Adrenal gland (tissue), 12 donors: ENCODE measurements around the gene HES5. TPM values are rescaled to one million over a fixed set of nuclear protein-coding genes. Genes with fewer than 3 reads are reported as not detected.
A peak's percentile ranks its signal among the peaks of the same experiment; 100 is the strongest.

Experiments used
- DNase-seq, 7 donors: peaks; one replicate each; pipeline ENCODE4 v3.0.0-alpha.2; 2019 to 2020
- H3K27ac ChIP-seq, 5 donors: fragments of 200-600 bp; sonication (generic) in 4 of 5; 1 replicate in 3 of 5; 2 replicates in 2 of 5; pipeline versions ENCODE4 v1.5.1 to v1.8.0; 2016 to 2020; ENCODE audit warnings: mild to moderate bottlenecking in 1 of 5
- H3K27me3 ChIP-seq: fragments of 200-600 bp; 2 replicates; pipeline ENCODE4 v1.8.0; 2021
- H3K36me3 ChIP-seq, 2 donors: fragments of 200-600 bp; replicated peaks in 1 of 2; 1 replicate in 1 of 2; 2 replicates in 1 of 2; pipeline versions ENCODE4 v1.5.1 to v1.8.0; 2018 to 2022
- H3K4me1 ChIP-seq, 2 donors: fragments of 200-600 bp; replicated peaks in 1 of 2; 1 replicate in 1 of 2; 2 replicates in 1 of 2; pipeline versions ENCODE4 v1.5.1 to v1.8.0; 2018 to 2021
- H3K4me3 ChIP-seq, 4 donors: fragments of 200-600 bp; sonication (generic) in 3 of 4; one replicate each; pipeline ENCODE4 v1.5.1; 2016 to 2018
- H3K9me3 ChIP-seq, 3 donors: fragments of 200-600 bp; sonication (generic) in 1 of 3; replicated peaks in 1 of 3; 1 replicate in 2 of 3; 2 replicates in 1 of 3; pipeline versions ENCODE4 v1.5.1 to v1.8.0; 2016 to 2021
- CTCF ChIP-seq, 6 experiments: fragments of 450-650 bp in 4 of 6; fragments of 200-600 bp in 2 of 6; sonication (generic) in 1 of 6; IDR thresholded peaks; 1 replicate in 5 of 6; 2 replicates in 1 of 6; pipeline versions ENCODE4 v1.5.1 to v1.8.0; 2016 to 2021; ENCODE audit warnings: antibody characterized with exemption in 6 of 6, mild to moderate bottlenecking in 2 of 6, moderate library complexity in 1 of 6
- POLR2A ChIP-seq, 2 donors: fragments of 450-650 bp; IDR thresholded peaks; one replicate each; pipeline ENCODE4 v1.6.1; 2017; ENCODE audit warnings: antibody characterized with exemption in 2 of 2, mild to moderate bottlenecking in 2 of 2, moderate library complexity in 1 of 2
- whole genome bisulfite sequencing, 4 donors: extraction: QIAGEN DNeasy Blood & Tissue Kit in 2 of 4; methylation state at CpG; one replicate each; pipeline versions ENCODE4 v1.1.5 to v1.1.7; 2013 to 2017; 5-methylcytosine and 5-hydroxymethylcytosine counted together
- intact Hi-C, 2 donors: fragments of 100-400 bp; cut with DNase I; formaldehyde crosslinking; loops; one replicate each; pipeline versions ENCODE4 v1.14.1 to v1.15.0; 2022 to 2023
- polyA plus RNA-seq, 3 donors: library from polyadenylated mRNA; stranded (reverse); fragments of 200-250 nt in 2 of 3; fragments of 350-450 nt in 1 of 3; fragmentation: Illumina TruSeq in 1 of 3; extraction: RNeasy Lipid Tissue Mini Kit (QIAGEN cat#74804) in 1 of 3; gene quantifications; one replicate each; pipeline ENCODE4 v1.2.3, GENCODE V29; 2013 to 2014
- total RNA-seq, 9 donors: library from RNA; depleted of rRNA in 4 of 9; stranded (reverse); fragments of >200 nt in 4 of 9; fragments of 120-200 nt in 1 of 9; fragmentation: NEBNext Ultra II Directional in 1 of 9; extraction: Animal tissue kit (Norgen Biotek cat#: 25700) in 1 of 9; gene quantifications; one replicate each; pipeline versions ENCODE4 v1.1.0 to v1.2.4, GENCODE V29; 2013 to 2023
- donor health status: healthy with polysubstance abuse.
- donor health status: Bipolar disorder and iron deficiency.
- donor health status: DM: yes; HTN: yes; CAD: no.
- donor health status: DM: no; HTN: no; CAD: no.
- donor health status: DM: no; HTN: no; CAD: no.
- donor health status: DM: yes; HTN: yes; CAD: no.

HES5 gene
- total and polyA plus RNA-seq, 12 donors, result 0.28 TPM; not detected in 11

GRCh38 chr1:2542246-2542915 is 12.3 kb upstream of the HES5 start:
- intact Hi-C loops, result loop anchor here in 1 of 2 donors (10.0 kb wide), 1 partner anchor 348 kb away; the partner anchor contains the start of gene FAAP20
- H3K27me3 ChIP-seq, result peaks cover 8% of the 10 kb centered on the region

GRCh38 chr1:2541619-2542245 is 11.7 kb upstream of the HES5 start:
- peak; percentile 70 to 92 (median 83) for DNase-seq
- H3K27ac ChIP-seq, result no peak overlapping the region
- peaks cover 8% of the 10 kb centered on the region for H3K27me3 ChIP-seq
- no peaks in the 10 kb centered on the region for H3K9me3 ChIP-seq
- 56 to 70% (median 64%) methylated on average over 13 to 25 of the region's 25 CpGs for WGBS, 4 donors
- no peaks in the 10 kb centered on the region for H3K36me3 ChIP-seq
- H3K4me3 ChIP-seq, result no peak overlapping the region
- peaks cover 17 to 22% of the 10 kb centered on the region in 2 donors for H3K4me1 ChIP-seq
- intact Hi-C loops, result loop anchor here in 1 of 2 donors (10.0 kb wide), 1 partner anchor 347 kb away; the partner anchor contains the start of gene FAAP20
- TF ChIP-seq POLR2A (IDR thresholded peaks at IDR 0.05) (no peak), CTCF (IDR thresholded peaks at IDR 0.05) (no peak)

More at GRCh38 chr1:2542246-2542915, 12.3 kb upstream of the HES5 start:
- WGBS, 4 donors, result 60 to 90% (median 86%) methylated on average over 3 to 11 of the region's 11 CpGs
- DNase-seq, result peak in 1 of 7 donors; percentile 34
- TF ChIP-seq CTCF (IDR thresholded peaks at IDR 0.05) (no peak), POLR2A (IDR thresholded peaks at IDR 0.05) (no peak)
- Histone ChIP-seq H3K4me1 (peaks cover 24 to 29% of the 10 kb centered on the region in 2 donors), H3K9me3 (no peaks in the 10 kb centered on the region), H3K4me3 (no peak overlapping the region), H3K27ac (no peak overlapping the region), H3K36me3 (no peaks in the 10 kb centered on the region)

- Histone ChIP-seq H3K9me3 (no peaks in the 10 kb centered on the region), H3K27me3 (peaks cover 8% of the 10 kb centered on the region), H3K36me3 (no peaks in the 10 kb centered on the region), H3K4me1 (peaks cover 12 to 16% of the 10 kb centered on the region in 2 donors), H3K27ac (no peak overlapping the region), H3K4me3 (no peak overlapping the region)
- no peak for TF ChIP-seq POLR2A (IDR thresholded peaks at IDR 0.05)
- intact Hi-C loops, result loop anchor here in 1 of 2 donors (10.0 kb wide), 1 partner anchor 346 kb away; the partner anchor contains the start of gene FAAP20
- WGBS, 4 donors, result 14 to 69% (median 33%) methylated on average over 6 to 39 of the region's 39 CpGs
- no peak for DNase-seq
Measured at GRCh38 chr1:2540816-2541492, 10.9 kb upstream of the HES5 start.

GRCh38 chr1:2539312-2539907 is 9.3 kb upstream of the HES5 start:
- Histone ChIP-seq H3K9me3 (no peaks in the 10 kb centered on the region), H3K27me3 (peaks cover 11% of the 10 kb centered on the region), H3K4me3 (no peak overlapping the region), H3K27ac (no peak overlapping the region), H3K36me3 (no peaks in the 10 kb centered on the region), H3K4me1 (peaks cover 0 to under 1% of the 10 kb centered on the region in 2 donors)
- 73 to 100% (median 92%) methylated on average over 1 to 12 of the region's 12 CpGs for WGBS, 4 donors
- no peak for DNase-seq
- intact Hi-C loops, result no loop called here
- TF ChIP-seq CTCF (IDR thresholded peaks at IDR 0.05), result peak in 1 of 6 experiments; percentile 26
- TF ChIP-seq POLR2A (IDR thresholded peaks at IDR 0.05), result no peak
